Common myeloid progenitor, CD34-positive (primary cell): ENCODE data around the gene PPP2R2B.

Experiments used
- CTCF ChIA-PET: fragments of 350-600 bp; sonication (Branson Sonifier 250); formaldehyde crosslinking; loops from one replicate; lab custom pipeline; 2021; ENCODE audit warnings: antibody characterized with exemption; lab: Charles Lee
- POLR2A ChIA-PET: fragments of 350-600 bp; sonication (Branson Sonifier 250); formaldehyde crosslinking; loops from one replicate; lab custom pipeline; 2021; ENCODE audit warnings: antibody characterized with exemption; lab: Charles Lee
- DNase-seq, 3 donors: peaks; one replicate each; pipeline versions ENCODE4 v3.0.0 to v3.0.0-alpha.2; 2013
- H3K27ac ChIP-seq, 2 experiments: 1 replicate in 1 of 2; 2 replicates in 1 of 2; pipeline ENCODE4 v1.7.0; 2013; ENCODE audit warnings: inconsistent platforms in 2 of 2, low read length in 2 of 2, mild to moderate bottlenecking in 2 of 2, low read depth in 1 of 2, moderate library complexity in 1 of 2; ENCODE audit not compliant: severe bottlenecking in 2 of 2, insufficient read depth in 1 of 2, poor library complexity in 1 of 2
- H3K27me3 ChIP-seq, 5 experiments: replicated peaks in 2 of 5; 1 replicate in 3 of 5; 2 replicates in 2 of 5; pipeline versions ENCODE4 v1.6.1 to v1.7.0; 2013; ENCODE audit warnings: low read length in 4 of 5, mild to moderate bottlenecking in 2 of 5, moderate library complexity in 2 of 5, inconsistent platforms in 1 of 5; ENCODE audit not compliant: insufficient read depth in 5 of 5, control insufficient read depth in 4 of 5
- H3K36me3 ChIP-seq, 4 experiments: 1 replicate in 2 of 4; 2 replicates in 2 of 4; pipeline versions ENCODE4 v1.6.1 to v1.7.0; 2013; ENCODE audit warnings: low read length in 3 of 4, control low read depth in 1 of 4, mild to moderate bottlenecking in 1 of 4; ENCODE audit not compliant: control insufficient read depth in 4 of 4, insufficient read depth in 4 of 4
- H3K4me1 ChIP-seq, 4 experiments: 1 replicate in 3 of 4; 2 replicates in 1 of 4; pipeline versions ENCODE4 v1.6.1 to v1.7.1; 2013; ENCODE audit warnings: low read length in 3 of 4, mild to moderate bottlenecking in 3 of 4, control low read depth in 1 of 4, inconsistent platforms in 1 of 4, moderate library complexity in 1 of 4; ENCODE audit not compliant: control insufficient read depth in 4 of 4, insufficient read depth in 4 of 4; ENCODE audit errors: control extremely low read depth in 1 of 4
- H3K4me3 ChIP-seq, 7 experiments: 1 replicate in 4 of 7; 2 replicates in 3 of 7; pipeline versions ENCODE4 v1.5.1 to v1.7.0; 2013; ENCODE audit warnings: mild to moderate bottlenecking in 7 of 7, low read length in 6 of 7, moderate library complexity in 6 of 7, inconsistent platforms in 2 of 7, low read depth in 2 of 7, control low read depth in 1 of 7; ENCODE audit not compliant: insufficient read depth in 4 of 7, control insufficient read depth in 1 of 7; ENCODE audit errors: extremely low read depth in 1 of 7
- H3K9me3 ChIP-seq, 5 experiments: 1 replicate in 4 of 5; 2 replicates in 1 of 5; pipeline versions ENCODE4 v1.6.1 to v1.7.1; 2013; ENCODE audit warnings: low read length in 4 of 5, mild to moderate bottlenecking in 2 of 5, inconsistent platforms in 1 of 5, low read depth in 1 of 5, moderate library complexity in 1 of 5; ENCODE audit not compliant: control insufficient read depth in 4 of 5, insufficient read depth in 2 of 5; ENCODE audit errors: control extremely low read depth in 1 of 5
- WGBS: methylation state at CpG from one replicate; pipeline ENCODE4 v1.1.5; 2013; ENCODE audit not compliant: insufficient coverage; 5-methylcytosine and 5-hydroxymethylcytosine counted together

PPP2R2B gene

GRCh38 chr5:146721073-146721815 lies 157.3 kb downstream of the PPP2R2B start:
- 84% methylated on average over 4 of the region's 5 CpGs for WGBS
- Histone ChIP-seq H3K27ac (no peak overlapping the region), H3K4me3 (no peak overlapping the region), H3K9me3 (no peaks in the 10 kb centered on the region), H3K4me1 (peaks cover 0 to 18% (median 11%) of the 10 kb centered on the region in 4 experiments), H3K36me3 (no peaks in the 10 kb centered on the region), H3K27me3 (no peaks in the 10 kb centered on the region)
- POLR2A ChIA-PET: interaction anchor here (1.3 kb wide), 1 partner anchor 32 kb away, joined by 3 read pairs; no protein-coding TSS in a partner anchor
- CTCF ChIA-PET: interaction anchor here (2.2 kb wide), 1 partner anchor 244 kb away, joined by 6 read pairs; no protein-coding TSS in a partner anchor
- DNase-seq: no peak

- Histone ChIP-seq H3K27me3 (no peaks in the 10 kb centered on the region), H3K27ac (no peak overlapping the region), H3K4me1 (peaks cover 0 to 18% (median 11%) of the 10 kb centered on the region in 4 experiments), H3K4me3 (no peak overlapping the region), H3K9me3 (no peaks in the 10 kb centered on the region), H3K36me3 (no peaks in the 10 kb centered on the region)
- no peak for DNase-seq
- ChIA-PET CTCF (interaction anchor here (2.2 kb wide), 1 partner anchor 245 kb away, joined by 6 read pairs; no protein-coding TSS in a partner anchor), POLR2A (no interaction called here)
- WGBS: 100% methylated on average over 1 of the region's 1 CpG
Observed at GRCh38 chr5:146720107-146720506, 158.4 kb downstream of the PPP2R2B start.

- Histone ChIP-seq H3K27me3 (no peaks in the 10 kb centered on the region), H3K27ac (no peak overlapping the region), H3K9me3 (no peaks in the 10 kb centered on the region), H3K36me3 (no peaks in the 10 kb centered on the region), H3K4me3 (no peak overlapping the region), H3K4me1 (peaks cover 0 to 18% (median 11%) of the 10 kb centered on the region in 4 experiments)
- CTCF ChIA-PET: interaction anchor here (4.0 kb wide), 1 partner anchor 12 kb away, joined by 19 read pairs; no protein-coding TSS in a partner anchor
- no peak for DNase-seq
- POLR2A ChIA-PET: no interaction called here
Observed at GRCh38 chr5:146719179-146719578, 159.4 kb downstream of the PPP2R2B start.

GRCh38 chr5:146718609-146719008 lies 159.9 kb downstream of the PPP2R2B start:
- peaks cover 0 to 18% (median 11%) of the 10 kb centered on the region in 4 experiments for H3K4me1 ChIP-seq
- H3K4me3 ChIP-seq: no peak overlapping the region
- no peaks in the 10 kb centered on the region for H3K27me3 ChIP-seq
- CTCF ChIA-PET: interaction anchor here (4.0 kb wide), 1 partner anchor 11 kb away, joined by 19 read pairs; no protein-coding TSS in a partner anchor
- H3K27ac ChIP-seq: no peak overlapping the region
- POLR2A ChIA-PET: no interaction called here
- no peaks in the 10 kb centered on the region for H3K36me3 ChIP-seq
- H3K9me3 ChIP-seq: no peaks in the 10 kb centered on the region
- DNase-seq: no peak
- 81% methylated on average over 3 of the region's 3 CpGs for WGBS

GRCh38 chr5:146717951-146718350 lies 160.6 kb downstream of the PPP2R2B start:
- no peaks in the 10 kb centered on the region for H3K36me3 ChIP-seq
- peaks cover 0 to 17% (median 10%) of the 10 kb centered on the region in 4 experiments for H3K4me1 ChIP-seq
- no peak overlapping the region for H3K27ac ChIP-seq
- no peaks in the 10 kb centered on the region for H3K9me3 ChIP-seq
- 80% methylated on average over 1 of the region's 3 CpGs for WGBS
- POLR2A ChIA-PET: no interaction called here
- CTCF ChIA-PET: interaction anchor here (4.0 kb wide), 1 partner anchor 11 kb away, joined by 19 read pairs; no protein-coding TSS in a partner anchor
- no peak for DNase-seq
- H3K27me3 ChIP-seq: no peaks in the 10 kb centered on the region
- no peak overlapping the region for H3K4me3 ChIP-seq

- DNase-seq: no peak
- CTCF ChIA-PET: interaction anchor here (4.0 kb wide), 1 partner anchor 9 kb away, joined by 19 read pairs; no protein-coding TSS in a partner anchor
- Histone ChIP-seq H3K9me3 (no peaks in the 10 kb centered on the region), H3K27ac (no peak overlapping the region), H3K36me3 (no peaks in the 10 kb centered on the region), H3K27me3 (no peaks in the 10 kb centered on the region), H3K4me3 (no peak overlapping the region), H3K4me1 (peaks cover 0 to 8% (median 2%) of the 10 kb centered on the region in 4 experiments)
- POLR2A ChIA-PET: no interaction called here
Observed at GRCh38 chr5:146716636-146717035, 161.9 kb downstream of the PPP2R2B start.

GRCh38 chr5:146710348-146710747 lies 168.2 kb downstream of the PPP2R2B start:
- H3K4me1 ChIP-seq: peaks cover 0 to 8% (median 2%) of the 10 kb centered on the region in 4 experiments
- ChIA-PET CTCF (interaction anchor here (1.2 to 1.4 kb wide), 2 partner anchors 12 to 34 kb away, joined by 3 to 4 read pairs; no protein-coding TSS in a partner anchor), POLR2A (no interaction called here)
- no peaks in the 10 kb centered on the region for H3K9me3 ChIP-seq
- DNase-seq: no peak
- H3K36me3 ChIP-seq: no peaks in the 10 kb centered on the region
- no peak overlapping the region for H3K4me3 ChIP-seq
- no CpG with 5 or more reads among the region's 1 CpG for WGBS
- no peak overlapping the region for H3K27ac ChIP-seq
- no peaks in the 10 kb centered on the region for H3K27me3 ChIP-seq
